Measurements from ENCODE around the gene MBOAT1.

The MBOAT1 gene

DNA sequence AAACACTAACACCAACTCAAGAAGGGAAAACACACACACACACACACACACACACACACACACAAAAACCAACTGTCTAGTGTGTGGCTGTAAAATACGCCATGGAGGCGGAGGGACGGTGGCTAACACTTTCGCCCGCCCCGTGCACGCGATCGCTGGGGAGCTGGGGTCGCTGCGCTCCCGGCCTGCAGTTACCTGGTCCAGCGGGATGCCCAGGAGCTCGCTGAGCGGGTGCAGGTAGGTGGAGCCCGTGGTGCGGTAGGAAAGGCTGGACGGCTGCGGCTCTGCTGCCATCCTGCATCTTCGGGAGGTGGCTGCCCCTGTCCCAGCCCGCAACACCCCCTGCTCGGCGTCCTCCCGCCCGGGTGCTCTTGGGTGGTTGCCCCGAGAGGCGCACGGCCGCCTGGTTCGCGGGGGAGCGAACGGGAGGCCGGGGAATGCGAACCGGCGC lies 303 bp downstream of the MBOAT1 start:
- DNase-seq (ENCODE audit: low read depth), result no peak
- peak overlapping the region; percentile 54 for H3K4me3 ChIP-seq (ENCODE audit: low read depth, low read length)
- TF ChIP-seq, protein P1, sequence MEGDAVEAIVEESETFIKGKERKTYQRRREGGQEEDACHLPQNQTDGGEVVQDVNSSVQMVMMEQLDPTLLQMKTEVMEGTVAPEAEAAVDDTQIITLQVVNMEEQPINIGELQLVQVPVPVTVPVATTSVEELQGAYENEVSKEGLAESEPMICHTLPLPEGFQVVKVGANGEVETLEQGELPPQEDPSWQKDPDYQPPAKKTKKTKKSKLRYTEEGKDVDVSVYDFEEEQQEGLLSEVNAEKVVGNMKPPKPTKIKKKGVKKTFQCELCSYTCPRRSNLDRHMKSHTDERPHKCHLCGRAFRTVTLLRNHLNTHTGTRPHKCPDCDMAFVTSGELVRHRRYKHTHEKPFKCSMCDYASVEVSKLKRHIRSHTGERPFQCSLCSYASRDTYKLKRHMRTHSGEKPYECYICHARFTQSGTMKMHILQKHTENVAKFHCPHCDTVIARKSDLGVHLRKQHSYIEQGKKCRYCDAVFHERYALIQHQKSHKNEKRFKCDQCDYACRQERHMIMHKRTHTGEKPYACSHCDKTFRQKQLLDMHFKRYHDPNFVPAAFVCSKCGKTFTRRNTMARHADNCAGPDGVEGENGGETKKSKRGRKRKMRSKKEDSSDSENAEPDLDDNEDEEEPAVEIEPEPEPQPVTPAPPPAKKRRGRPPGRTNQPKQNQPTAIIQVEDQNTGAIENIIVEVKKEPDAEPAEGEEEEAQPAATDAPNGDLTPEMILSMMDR (IDR thresholded peaks at IDR 0.05; ENCODE audit: low read depth, low read length, missing control alignments), result no peak

DNA sequence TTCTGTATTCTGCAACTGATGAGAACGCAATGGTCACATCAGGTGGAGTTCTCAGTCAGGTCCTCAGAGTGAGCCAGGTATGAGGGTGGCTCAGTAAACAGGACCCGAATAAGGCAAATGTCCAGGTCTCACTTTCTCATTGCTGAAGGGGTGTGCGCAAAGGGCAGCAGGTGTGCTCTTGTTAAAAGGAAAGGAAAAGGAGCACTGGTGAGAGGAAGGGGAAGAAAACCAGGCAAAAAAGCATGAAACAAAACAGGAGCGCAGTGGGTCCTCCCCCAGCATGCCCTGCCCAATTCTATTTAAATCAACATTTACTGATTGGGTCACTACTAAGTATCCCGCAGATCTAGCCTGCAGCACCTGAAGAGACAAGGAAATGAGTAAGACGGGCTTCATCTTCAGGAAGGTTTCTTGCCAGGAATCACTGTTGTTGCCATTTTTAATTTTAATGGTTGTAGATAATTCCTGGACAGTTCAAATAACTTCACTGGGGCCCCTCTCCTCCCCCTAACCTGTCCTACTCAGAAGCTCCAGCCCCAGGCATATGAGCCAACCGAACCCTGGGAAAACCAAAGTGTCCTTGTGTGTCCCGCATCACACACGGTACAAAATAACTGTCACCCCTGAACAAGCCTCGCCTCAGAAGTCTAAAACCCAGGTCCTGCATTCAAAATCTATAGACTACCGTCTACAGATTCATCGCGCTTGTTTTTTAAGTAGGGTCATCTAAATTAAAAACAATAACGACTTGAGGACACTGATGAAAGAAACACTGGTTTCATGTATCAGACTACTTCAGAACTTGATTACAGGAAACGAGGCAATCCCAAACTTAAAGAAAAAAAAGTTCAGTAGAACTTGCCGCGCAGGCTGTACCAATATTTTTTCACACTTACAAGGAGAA lies 980 bp downstream of the MBOAT1 start:
- no peak for DNase-seq (ENCODE audit: low read depth)
- TF ChIP-seq, protein P1 (IDR thresholded peaks at IDR 0.05; ENCODE audit: low read depth, low read length, missing control alignments), result no peak
- H3K4me3 ChIP-seq (ENCODE audit: low read depth, low read length), result peak overlapping the region; percentile 54

DNA sequence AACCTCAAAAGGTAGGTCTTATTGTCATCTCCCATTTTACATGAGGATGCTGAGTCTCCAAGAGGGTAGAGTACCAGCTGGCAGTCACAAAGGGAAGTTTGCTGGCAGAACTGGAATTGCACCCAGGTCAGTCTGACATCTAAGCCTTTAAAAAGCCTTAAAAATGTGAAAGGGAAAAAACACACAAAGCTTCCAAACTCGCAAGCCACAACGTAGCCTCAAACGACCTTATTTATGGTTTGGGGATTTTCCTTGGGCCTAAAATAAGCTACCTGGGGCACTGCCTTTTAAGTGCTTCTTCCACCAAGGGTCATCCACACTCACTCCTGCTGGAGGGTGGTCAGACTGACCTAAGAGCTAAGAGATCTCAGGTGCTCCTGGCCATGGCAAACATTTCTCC lies 2.1 kb downstream of the MBOAT1 start:
- TF ChIP-seq, protein P1 (IDR thresholded peaks at IDR 0.05; ENCODE audit: low read depth, low read length, missing control alignments), result no peak
- no peak overlapping the region; the same call in 1 of the 2 replicates for H3K4me3 ChIP-seq (ENCODE audit: low read depth, low read length)
- DNase-seq (ENCODE audit: low read depth), result no peak

DNA sequence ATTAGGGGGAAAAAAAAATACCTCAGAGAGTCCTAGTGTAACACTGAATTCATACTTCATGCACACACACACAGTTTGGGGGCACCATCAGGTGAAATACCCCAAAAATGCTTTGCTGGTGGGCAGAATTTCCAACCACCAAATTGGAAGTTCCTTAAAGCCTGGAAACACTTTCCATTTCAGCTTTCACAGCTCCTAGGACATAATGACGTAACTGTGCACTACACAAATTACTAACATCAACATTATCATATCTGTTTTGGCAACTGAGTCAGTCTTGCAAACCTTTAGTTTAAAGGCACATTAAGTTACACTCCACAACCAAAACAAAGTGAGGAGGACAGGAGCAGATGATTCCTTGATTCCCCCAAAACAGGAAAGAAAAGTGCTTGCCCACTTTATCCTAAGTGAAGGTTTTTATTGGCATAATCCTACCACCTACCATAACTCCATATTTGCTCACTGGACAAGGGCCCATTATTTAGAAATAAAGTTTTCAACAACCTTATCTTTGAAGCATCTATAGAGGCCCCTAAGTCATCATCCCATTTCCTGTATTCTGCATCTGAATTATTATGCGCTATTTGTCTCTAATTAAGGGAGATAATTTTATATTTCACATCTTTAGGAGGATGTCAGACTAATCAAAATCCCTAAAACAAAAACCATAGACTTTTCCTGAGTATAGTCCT lies 3.4 kb downstream of the MBOAT1 start:
- DNase-seq (ENCODE audit: low read depth), result no peak
- H3K4me3 ChIP-seq (ENCODE audit: low read depth, low read length), result no peak overlapping the region
- TF ChIP-seq, protein P1 (IDR thresholded peaks at IDR 0.05; ENCODE audit: low read depth, low read length, missing control alignments), result no peak

DNA sequence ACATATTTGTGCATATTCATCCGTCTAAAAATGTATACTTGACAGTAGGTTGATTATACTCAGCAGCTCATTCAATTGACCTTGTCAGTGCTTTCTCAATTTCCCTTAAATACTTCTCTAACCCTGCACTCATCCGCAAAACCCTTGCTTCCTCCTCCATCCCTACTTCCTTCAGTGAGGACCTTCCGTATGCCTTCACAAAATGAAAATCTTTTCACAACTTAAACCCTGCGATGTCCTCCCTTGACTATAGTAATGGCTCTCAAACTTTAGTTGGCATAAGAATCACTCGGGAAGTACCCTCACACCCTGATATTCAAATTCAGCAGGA lies 5.2 kb downstream of the MBOAT1 start:
- no peak for DNase-seq (ENCODE audit: low read depth)
- H3K4me3 ChIP-seq (ENCODE audit: low read depth, low read length), result peak overlapping the region; percentile 47
- TF ChIP-seq, protein P1 (IDR thresholded peaks at IDR 0.05; ENCODE audit: low read depth, low read length, missing control alignments), result no peak

DNA sequence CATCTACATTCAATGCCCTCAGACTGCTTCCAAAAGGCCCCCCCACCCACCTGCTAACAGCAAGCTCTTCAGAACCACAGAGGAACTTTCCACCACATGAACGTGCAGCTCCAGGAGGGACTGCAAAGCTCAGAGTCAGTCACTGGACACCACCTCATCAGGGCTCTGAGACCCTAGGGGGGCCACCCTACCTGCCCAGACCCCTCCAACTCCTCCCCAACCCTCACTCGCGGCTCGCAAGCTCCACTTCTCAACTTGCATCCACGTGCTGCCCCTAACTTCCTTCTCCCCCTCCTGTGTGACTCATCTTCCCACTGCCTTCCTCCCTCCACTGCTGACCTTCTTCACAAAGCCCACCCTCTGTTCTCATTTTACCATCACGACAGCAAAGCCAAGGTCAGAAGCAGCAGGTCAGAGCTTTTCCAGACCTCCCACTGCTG lies 6.5 kb downstream of the MBOAT1 start:
- TF ChIP-seq, protein P1 (IDR thresholded peaks at IDR 0.05; ENCODE audit: low read depth, low read length, missing control alignments), result no peak
- no peak for DNase-seq (ENCODE audit: low read depth)
- H3K4me3 ChIP-seq (ENCODE audit: low read depth, low read length), result no peak overlapping the region

Data from GM12864 (cell line).